GM12878 (cell line): ENCODE results near the gene CLEC6A. TPM values are rescaled to one million over a fixed set of nuclear protein-coding genes. Genes with fewer than 3 reads are reported as not detected.

Experiments
- ASH2L ChIP-seq: fragments of 300-600, 200-600 bp; sonication (generic); IDR thresholded peaks from 2 replicates; pipeline ENCODE4 v1.6.1; 2017; ENCODE audit warnings: low read depth, mild to moderate bottlenecking, borderline replicate concordance
- ATF7 ChIP-seq: fragments of 450-650 bp; IDR thresholded peaks from 2 replicates; pipeline ENCODE4 v1.6.1; 2016; ENCODE audit warnings: low read depth, mild to moderate bottlenecking
- CHD2 ChIP-seq: IDR thresholded peaks from 2 replicates; pipeline ENCODE4 v1.6.1; 2011; ENCODE audit warnings: low read depth, low read length, improper control_type of control experiment, borderline replicate concordance
- FOXK2 ChIP-seq: fragments of 450-650 bp; IDR thresholded peaks from 2 replicates; pipeline ENCODE4 v1.6.1; 2017; ENCODE audit warnings: mild to moderate bottlenecking, moderate library complexity
- KDM1A ChIP-seq: fragments of 200-600 bp; sonication (generic); IDR thresholded peaks from 2 replicates; pipeline ENCODE4 v1.6.1; 2016; ENCODE audit warnings: borderline replicate concordance
- MXI1 ChIP-seq: fragments of 150-350 bp; IDR thresholded peaks from 2 replicates; pipeline ENCODE4 v1.6.1; 2011; ENCODE audit warnings: low read depth, mild to moderate bottlenecking, inconsistent platforms, low read length, improper control_type of control experiment
- NBN ChIP-seq: fragments of 450-650 bp; IDR thresholded peaks from 2 replicates; pipeline ENCODE4 v1.6.1; 2016
- NFYA ChIP-seq: IDR thresholded peaks from 2 replicates; pipeline ENCODE4 v1.6.1; 2011; ENCODE audit warnings: low read depth, mild to moderate bottlenecking, low read length, improper control_type of control experiment, borderline replicate concordance
- SMARCA5 ChIP-seq: fragments of 450-650 bp; IDR thresholded peaks from 2 replicates; pipeline ENCODE4 v1.6.1; 2017; ENCODE audit warnings: mild to moderate bottlenecking
- SREBF1 ChIP-seq: IDR thresholded peaks from 2 replicates; pipeline ENCODE4 v1.6.1; 2012; ENCODE audit warnings: mild to moderate bottlenecking, low read length
- TBL1XR1 ChIP-seq: IDR thresholded peaks from 2 replicates; pipeline ENCODE4 v1.6.1; 2012; ENCODE audit warnings: low read depth, low read length, improper control_type of control experiment
- YBX1 ChIP-seq: fragments of 450-650 bp; IDR thresholded peaks from 2 replicates; pipeline ENCODE4 v1.6.1; 2016; ENCODE audit warnings: antibody characterized with exemption
- polyA plus RNA-seq, 11 experiments: library from polyadenylated mRNA; depleted of rRNA in 4 of 11; unstranded in 6 of 11; stranded (reverse) in 5 of 11; fragments of >200 nt; fragmentation: Nextera tagmentation in 4 of 11; fragmentation: Illumina TruSeq in 1 of 11; extraction: Ambion mirVana in 4 of 11; extraction: Trizol in 1 of 11; gene quantifications; 1 replicate in 1 of 11; 2 replicates in 10 of 11; pipeline versions ENCODE4 v1.2.1 to v1.2.3, GENCODE V29; 2011 to 2016; ENCODE audit warnings: inconsistent platforms in 2 of 11, missing spikeins in 2 of 11, low read depth in 1 of 11
- total RNA-seq, 4 experiments: library from RNA; depleted of rRNA in 3 of 4; stranded (reverse); fragments of >200 nt in 3 of 4; fragmentation: Illumina TruSeq in 1 of 4; extraction: Trizol in 1 of 4; gene quantifications; 2 replicates each; pipeline versions ENCODE4 v1.2.1 to v1.2.3, GENCODE V29; 2013 to 2021
- TF ChIP-seq, protein P1 (sequence below): fragments of 450-650 bp; IDR thresholded peaks from 2 replicates; pipeline ENCODE4 v1.6.1; 2017; ENCODE audit warnings: low read depth, mild to moderate bottlenecking, moderate library complexity
- TF ChIP-seq, protein P2 (sequence below): IDR thresholded peaks from 2 replicates; pipeline ENCODE4 v1.6.1; 2012; ENCODE audit warnings: improper control_type of control experiment, low read depth, low read length; ENCODE audit not compliant: insufficient replicate concordance
- TF ChIP-seq, protein P3 (sequence below): fragments of 450-650 bp; IDR thresholded peaks from 2 replicates; pipeline ENCODE4 v1.6.1; 2017; ENCODE audit warnings: borderline replicate concordance
- TF ChIP-seq, protein P4 (sequence below): fragments of 450-650 bp; formaldehyde crosslinking; IDR thresholded peaks from 2 replicates; pipeline ENCODE4 v1.5.0; 2022; ENCODE audit warnings: mild to moderate bottlenecking, missing genetic modification characterization
- TF ChIP-seq, protein P5 (sequence below): IDR thresholded peaks from 2 replicates; pipeline ENCODE4 v1.6.1; 2012; ENCODE audit warnings: low read depth, low read length, improper control_type of control experiment

CLEC6A gene
- total and polyA plus RNA-seq, 10 of the 15 experiments (the other 5 are each of a cell fraction or from before 2014, with no cell fraction given), result not detected

DNA sequence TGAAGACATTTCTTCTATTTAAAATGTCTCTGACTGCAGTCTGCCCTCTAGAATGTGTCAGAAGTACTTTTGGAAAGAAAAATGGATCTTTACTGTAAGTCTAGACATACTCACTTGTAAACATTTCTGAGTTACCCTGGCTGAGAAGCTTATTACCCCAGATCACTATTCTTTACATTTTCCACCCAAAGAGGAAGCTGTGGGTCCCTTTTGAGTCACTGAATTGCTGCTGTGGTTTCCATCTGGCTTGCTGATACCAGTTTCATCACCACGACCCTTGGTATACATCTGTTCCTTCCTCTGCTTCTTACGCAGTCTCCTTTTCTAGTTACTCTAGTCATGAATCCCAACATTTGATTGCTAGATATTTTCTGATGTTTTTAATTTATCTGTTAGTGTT is 37.3 kb downstream of the CLEC6A start (continued):
- TF ChIP-seq, protein P1, sequence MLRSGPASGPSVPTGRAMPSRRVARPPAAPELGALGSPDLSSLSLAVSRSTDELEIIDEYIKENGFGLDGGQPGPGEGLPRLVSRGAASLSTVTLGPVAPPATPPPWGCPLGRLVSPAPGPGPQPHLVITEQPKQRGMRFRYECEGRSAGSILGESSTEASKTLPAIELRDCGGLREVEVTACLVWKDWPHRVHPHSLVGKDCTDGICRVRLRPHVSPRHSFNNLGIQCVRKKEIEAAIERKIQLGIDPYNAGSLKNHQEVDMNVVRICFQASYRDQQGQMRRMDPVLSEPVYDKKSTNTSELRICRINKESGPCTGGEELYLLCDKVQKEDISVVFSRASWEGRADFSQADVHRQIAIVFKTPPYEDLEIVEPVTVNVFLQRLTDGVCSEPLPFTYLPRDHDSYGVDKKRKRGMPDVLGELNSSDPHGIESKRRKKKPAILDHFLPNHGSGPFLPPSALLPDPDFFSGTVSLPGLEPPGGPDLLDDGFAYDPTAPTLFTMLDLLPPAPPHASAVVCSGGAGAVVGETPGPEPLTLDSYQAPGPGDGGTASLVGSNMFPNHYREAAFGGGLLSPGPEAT, result no peak
- no peak for TF ChIP-seq CHD2
- TF ChIP-seq KDM1A, result no peak
- TF ChIP-seq, protein P2, sequence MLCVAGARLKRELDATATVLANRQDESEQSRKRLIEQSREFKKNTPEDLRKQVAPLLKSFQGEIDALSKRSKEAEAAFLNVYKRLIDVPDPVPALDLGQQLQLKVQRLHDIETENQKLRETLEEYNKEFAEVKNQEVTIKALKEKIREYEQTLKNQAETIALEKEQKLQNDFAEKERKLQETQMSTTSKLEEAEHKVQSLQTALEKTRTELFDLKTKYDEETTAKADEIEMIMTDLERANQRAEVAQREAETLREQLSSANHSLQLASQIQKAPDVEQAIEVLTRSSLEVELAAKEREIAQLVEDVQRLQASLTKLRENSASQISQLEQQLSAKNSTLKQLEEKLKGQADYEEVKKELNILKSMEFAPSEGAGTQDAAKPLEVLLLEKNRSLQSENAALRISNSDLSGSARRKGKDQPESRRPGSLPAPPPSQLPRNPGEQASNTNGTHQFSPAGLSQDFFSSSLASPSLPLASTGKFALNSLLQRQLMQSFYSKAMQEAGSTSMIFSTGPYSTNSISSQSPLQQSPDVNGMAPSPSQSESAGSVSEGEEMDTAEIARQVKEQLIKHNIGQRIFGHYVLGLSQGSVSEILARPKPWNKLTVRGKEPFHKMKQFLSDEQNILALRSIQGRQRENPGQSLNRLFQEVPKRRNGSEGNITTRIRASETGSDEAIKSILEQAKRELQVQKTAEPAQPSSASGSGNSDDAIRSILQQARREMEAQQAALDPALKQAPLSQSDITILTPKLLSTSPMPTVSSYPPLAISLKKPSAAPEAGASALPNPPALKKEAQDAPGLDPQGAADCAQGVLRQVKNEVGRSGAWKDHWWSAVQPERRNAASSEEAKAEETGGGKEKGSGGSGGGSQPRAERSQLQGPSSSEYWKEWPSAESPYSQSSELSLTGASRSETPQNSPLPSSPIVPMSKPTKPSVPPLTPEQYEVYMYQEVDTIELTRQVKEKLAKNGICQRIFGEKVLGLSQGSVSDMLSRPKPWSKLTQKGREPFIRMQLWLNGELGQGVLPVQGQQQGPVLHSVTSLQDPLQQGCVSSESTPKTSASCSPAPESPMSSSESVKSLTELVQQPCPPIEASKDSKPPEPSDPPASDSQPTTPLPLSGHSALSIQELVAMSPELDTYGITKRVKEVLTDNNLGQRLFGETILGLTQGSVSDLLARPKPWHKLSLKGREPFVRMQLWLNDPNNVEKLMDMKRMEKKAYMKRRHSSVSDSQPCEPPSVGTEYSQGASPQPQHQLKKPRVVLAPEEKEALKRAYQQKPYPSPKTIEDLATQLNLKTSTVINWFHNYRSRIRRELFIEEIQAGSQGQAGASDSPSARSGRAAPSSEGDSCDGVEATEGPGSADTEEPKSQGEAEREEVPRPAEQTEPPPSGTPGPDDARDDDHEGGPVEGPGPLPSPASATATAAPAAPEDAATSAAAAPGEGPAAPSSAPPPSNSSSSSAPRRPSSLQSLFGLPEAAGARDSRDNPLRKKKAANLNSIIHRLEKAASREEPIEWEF, result no peak
- TF ChIP-seq NFYA, result no peak
- no peak for TF ChIP-seq NBN
- TF ChIP-seq, protein P3, sequence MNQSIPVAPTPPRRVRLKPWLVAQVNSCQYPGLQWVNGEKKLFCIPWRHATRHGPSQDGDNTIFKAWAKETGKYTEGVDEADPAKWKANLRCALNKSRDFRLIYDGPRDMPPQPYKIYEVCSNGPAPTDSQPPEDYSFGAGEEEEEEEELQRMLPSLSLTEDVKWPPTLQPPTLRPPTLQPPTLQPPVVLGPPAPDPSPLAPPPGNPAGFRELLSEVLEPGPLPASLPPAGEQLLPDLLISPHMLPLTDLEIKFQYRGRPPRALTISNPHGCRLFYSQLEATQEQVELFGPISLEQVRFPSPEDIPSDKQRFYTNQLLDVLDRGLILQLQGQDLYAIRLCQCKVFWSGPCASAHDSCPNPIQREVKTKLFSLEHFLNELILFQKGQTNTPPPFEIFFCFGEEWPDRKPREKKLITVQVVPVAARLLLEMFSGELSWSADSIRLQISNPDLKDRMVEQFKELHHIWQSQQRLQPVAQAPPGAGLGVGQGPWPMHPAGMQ, result no peak
- TF ChIP-seq TBL1XR1, result no peak
- no peak for TF ChIP-seq MXI1
- no peak for TF ChIP-seq SMARCA5
- TF ChIP-seq SREBF1, result no peak
- no peak for TF ChIP-seq YBX1
- TF ChIP-seq, protein P4, sequence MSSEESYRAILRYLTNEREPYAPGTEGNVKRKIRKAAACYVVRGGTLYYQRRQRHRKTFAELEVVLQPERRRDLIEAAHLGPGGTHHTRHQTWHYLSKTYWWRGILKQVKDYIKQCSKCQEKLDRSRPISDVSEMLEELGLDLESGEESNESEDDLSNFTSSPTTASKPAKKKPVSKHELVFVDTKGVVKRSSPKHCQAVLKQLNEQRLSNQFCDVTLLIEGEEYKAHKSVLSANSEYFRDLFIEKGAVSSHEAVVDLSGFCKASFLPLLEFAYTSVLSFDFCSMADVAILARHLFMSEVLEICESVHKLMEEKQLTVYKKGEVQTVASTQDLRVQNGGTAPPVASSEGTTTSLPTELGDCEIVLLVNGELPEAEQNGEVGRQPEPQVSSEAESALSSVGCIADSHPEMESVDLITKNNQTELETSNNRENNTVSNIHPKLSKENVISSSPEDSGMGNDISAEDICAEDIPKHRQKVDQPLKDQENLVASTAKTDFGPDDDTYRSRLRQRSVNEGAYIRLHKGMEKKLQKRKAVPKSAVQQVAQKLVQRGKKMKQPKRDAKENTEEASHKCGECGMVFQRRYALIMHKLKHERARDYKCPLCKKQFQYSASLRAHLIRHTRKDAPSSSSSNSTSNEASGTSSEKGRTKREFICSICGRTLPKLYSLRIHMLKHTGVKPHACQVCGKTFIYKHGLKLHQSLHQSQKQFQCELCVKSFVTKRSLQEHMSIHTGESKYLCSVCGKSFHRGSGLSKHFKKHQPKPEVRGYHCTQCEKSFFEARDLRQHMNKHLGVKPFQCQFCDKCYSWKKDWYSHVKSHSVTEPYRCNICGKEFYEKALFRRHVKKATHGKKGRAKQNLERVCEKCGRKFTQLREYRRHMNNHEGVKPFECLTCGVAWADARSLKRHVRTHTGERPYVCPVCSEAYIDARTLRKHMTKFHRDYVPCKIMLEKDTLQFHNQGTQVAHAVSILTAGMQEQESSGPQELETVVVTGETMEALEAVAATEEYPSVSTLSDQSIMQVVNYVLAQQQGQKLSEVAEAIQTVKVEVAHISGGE (CRISPR knock-in tag), result no peak
- no peak for TF ChIP-seq ATF7
- no peak for TF ChIP-seq FOXK2
- no peak for TF ChIP-seq ASH2L
- TF ChIP-seq, protein P5, sequence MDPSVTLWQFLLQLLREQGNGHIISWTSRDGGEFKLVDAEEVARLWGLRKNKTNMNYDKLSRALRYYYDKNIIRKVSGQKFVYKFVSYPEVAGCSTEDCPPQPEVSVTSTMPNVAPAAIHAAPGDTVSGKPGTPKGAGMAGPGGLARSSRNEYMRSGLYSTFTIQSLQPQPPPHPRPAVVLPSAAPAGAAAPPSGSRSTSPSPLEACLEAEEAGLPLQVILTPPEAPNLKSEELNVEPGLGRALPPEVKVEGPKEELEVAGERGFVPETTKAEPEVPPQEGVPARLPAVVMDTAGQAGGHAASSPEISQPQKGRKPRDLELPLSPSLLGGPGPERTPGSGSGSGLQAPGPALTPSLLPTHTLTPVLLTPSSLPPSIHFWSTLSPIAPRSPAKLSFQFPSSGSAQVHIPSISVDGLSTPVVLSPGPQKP, result no peak
